Measurements from ENCODE around the gene EIF4A2. TPM values are rescaled to one million over a fixed set of nuclear protein-coding genes. Genes with fewer than 3 reads are reported as not detected.
A peak's percentile ranks its signal among the peaks of the same experiment; 100 is the strongest.
"Not testable (repeated sequence)": the region's sequence is repeated elsewhere in the genome, so short reads cannot be mapped to it uniquely, and the experiment has no call there.

EIF4A2 gene
- total RNA-seq, 1 donor from 2014 or later = 559 TPM

DNA sequence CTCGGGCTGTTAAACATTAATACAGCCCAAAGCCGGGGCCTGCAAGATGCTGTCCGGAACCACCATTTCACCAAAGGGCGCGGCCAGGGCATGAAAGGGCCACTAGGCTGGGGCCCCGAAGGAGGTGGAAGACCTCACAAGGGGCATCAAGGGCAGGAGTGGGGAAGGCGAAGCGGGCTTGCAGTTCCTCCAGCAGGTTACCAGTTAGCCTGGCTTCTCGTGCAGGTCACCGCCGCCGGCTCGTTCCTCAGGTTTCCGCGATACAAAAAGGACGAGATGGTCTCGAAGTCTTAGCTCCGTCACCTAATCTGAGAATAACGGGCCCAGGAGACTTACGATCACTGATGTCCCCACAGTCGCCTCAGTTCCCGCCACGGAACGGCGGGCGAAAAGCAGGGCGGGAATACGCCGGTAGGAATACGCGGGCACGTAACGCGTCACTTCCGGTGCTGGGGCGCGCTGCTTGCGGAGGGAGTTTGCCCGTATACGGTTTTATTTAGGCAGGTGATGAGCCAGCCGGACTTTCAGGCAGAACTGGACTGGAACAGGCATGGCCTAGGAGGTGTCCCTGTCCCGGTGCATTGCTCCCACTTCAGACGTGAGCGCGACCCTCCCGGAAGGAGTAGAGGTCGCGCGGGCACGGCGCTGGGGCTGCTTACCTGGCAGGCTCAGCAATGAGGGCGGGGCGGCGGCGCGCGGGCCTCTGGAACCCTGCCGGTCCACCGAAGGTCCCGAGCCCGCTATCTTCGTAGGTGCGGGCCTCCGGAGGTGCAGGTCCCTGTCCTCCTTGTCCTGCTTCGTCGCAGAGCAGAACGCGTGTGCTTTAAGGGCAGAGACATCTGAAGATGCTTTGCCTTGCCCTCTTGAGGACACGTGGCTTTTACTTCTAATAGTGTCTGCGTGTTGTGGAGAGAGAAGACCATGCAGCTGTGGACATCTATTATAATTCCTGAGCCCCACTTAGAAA lies 23.0 kb downstream of the EIF4A2 start, which contains the start of gene RFC4:
Gene RFC4 (minus strand): TSS at position 394 of the 967 bp plus-strand sequence. CDS start 1,769 bp downstream, outside the sequence.
- TF ChIP-seq, protein P1, sequence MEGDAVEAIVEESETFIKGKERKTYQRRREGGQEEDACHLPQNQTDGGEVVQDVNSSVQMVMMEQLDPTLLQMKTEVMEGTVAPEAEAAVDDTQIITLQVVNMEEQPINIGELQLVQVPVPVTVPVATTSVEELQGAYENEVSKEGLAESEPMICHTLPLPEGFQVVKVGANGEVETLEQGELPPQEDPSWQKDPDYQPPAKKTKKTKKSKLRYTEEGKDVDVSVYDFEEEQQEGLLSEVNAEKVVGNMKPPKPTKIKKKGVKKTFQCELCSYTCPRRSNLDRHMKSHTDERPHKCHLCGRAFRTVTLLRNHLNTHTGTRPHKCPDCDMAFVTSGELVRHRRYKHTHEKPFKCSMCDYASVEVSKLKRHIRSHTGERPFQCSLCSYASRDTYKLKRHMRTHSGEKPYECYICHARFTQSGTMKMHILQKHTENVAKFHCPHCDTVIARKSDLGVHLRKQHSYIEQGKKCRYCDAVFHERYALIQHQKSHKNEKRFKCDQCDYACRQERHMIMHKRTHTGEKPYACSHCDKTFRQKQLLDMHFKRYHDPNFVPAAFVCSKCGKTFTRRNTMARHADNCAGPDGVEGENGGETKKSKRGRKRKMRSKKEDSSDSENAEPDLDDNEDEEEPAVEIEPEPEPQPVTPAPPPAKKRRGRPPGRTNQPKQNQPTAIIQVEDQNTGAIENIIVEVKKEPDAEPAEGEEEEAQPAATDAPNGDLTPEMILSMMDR (IDR thresholded peaks at IDR 0.05; ENCODE audit: unreplicated experiment) = no peak
- H3K27ac Mint-ChIP-seq = peak within 1 kb of the TSS; percentile 90
- H3K27me3 Mint-ChIP-seq (ENCODE audit: low read depth) = no peaks in the 10 kb centered on the region
- peaks cover 4% of the 10 kb centered on the region for H3K36me3 Mint-ChIP-seq
- peaks cover 12% of the 10 kb centered on the region for H3K4me1 Mint-ChIP-seq
- H3K9me3 Mint-ChIP-seq = no peaks in the 10 kb centered on the region
- peak within 1 kb of the TSS; percentile 94 for H3K4me3 Mint-ChIP-seq
- DNase-seq (ENCODE audit: low spot score in 2 of 2, unreplicated experiment in 2 of 2) = peak; percentile 54 to 81

DNA sequence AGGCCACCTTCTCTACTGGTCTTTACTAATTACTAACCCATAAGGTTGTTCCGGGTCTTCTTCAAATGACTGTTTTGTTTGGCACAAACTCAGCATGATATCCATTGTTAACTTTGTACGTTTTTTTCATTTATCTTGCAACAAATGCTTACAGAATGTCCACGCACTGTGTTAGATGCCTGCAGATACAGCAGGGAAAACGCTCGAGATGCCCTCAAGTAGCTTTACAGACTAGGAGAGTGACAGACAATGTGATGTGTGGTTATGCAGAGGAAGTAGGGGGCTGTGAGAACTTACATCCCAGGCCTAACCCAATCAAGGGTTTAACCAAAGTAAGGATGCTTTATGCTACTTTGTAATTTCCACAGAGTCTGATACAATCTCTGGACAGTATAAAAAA lies 23.9 kb downstream of the EIF4A2 start:
- Mint-ChIP-seq H3K27ac (peak overlapping the region; percentile 90), H3K4me1 (peaks cover 12% of the 10 kb centered on the region), H3K4me3 (peak overlapping the region; percentile 94), H3K9me3 (no peaks in the 10 kb centered on the region), H3K36me3 (peaks cover 4% of the 10 kb centered on the region), H3K27me3 (ENCODE audit: low read depth) (peaks cover 2% of the 10 kb centered on the region)
- no peak for DNase-seq (ENCODE audit: low spot score in 2 of 2, unreplicated experiment in 2 of 2)
- TF ChIP-seq, protein P1 (IDR thresholded peaks at IDR 0.05; ENCODE audit: unreplicated experiment) = no peak

DNA sequence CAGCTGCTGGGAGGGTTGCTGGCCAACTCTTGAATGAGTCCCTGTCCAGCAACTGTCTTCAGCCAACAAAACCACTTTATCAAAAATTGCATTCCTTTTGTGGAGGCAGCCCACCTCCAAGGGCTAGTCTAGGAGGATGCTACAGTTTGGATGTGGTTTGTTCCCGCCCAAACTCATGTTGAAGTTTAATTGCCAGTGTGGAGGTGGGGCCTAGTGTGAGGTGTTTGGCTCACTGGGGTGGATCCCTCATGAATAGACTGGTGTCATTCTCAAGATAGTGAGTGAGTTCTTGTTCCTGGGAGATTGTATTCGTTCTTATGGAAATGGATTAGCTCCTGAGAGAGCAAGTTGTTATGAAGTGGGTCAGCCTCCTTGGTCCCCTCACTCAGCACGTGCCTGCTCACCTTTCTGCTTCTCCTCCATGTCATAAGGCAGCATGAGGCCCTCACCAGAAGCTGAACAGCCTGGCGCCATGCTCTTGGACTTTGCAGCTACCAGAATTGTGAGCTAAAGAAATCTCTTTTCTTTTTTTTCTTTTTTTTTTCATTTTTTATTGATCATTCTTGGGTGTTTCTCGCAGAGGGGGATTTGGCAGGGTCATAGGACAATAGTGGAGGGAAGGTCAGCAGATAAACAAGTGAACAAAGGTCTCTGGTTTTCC lies 27.1 kb downstream of the EIF4A2 start:
- no peak overlapping the region for H3K27ac Mint-ChIP-seq
- TF ChIP-seq, protein P1 (IDR thresholded peaks at IDR 0.05; ENCODE audit: unreplicated experiment) = no peak
- peaks cover 4% of the 10 kb centered on the region for H3K27me3 Mint-ChIP-seq (ENCODE audit: low read depth)
- H3K4me3 Mint-ChIP-seq = no peak overlapping the region
- H3K9me3 Mint-ChIP-seq = no peaks in the 10 kb centered on the region
- H3K36me3 Mint-ChIP-seq = no peaks in the 10 kb centered on the region
- peaks cover 10% of the 10 kb centered on the region for H3K4me1 Mint-ChIP-seq
- no peak for DNase-seq (ENCODE audit: low spot score in 2 of 2, unreplicated experiment in 2 of 2)

DNA sequence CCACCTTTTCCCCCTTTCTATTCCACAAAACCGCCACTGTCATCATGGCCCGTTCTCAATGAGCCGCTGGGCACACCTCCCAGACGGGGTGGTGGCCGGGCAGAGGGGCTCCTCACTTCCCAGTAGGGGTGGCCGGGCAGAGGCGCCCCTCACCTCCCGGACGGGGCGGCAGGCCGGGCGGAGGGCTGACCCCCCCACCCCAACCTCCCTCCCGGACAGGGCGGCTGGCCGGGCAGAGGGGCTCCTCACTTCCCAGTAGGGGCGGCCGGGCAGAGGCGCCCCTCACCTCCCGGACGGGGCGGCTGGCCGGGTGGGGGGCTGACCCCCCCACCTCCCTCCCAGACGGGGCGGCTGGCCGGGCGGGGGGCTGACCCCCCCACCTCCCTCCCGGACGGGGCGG lies 27.9 kb downstream of the EIF4A2 start:
- not testable (repeated sequence) for H3K36me3 Mint-ChIP-seq; H3K9me3 Mint-ChIP-seq; H3K4me3 Mint-ChIP-seq; H3K27me3 Mint-ChIP-seq (ENCODE audit: low read depth); H3K27ac Mint-ChIP-seq; H3K4me1 Mint-ChIP-seq; DNase-seq (ENCODE audit: low spot score in 2 of 2, unreplicated experiment in 2 of 2)

DNA sequence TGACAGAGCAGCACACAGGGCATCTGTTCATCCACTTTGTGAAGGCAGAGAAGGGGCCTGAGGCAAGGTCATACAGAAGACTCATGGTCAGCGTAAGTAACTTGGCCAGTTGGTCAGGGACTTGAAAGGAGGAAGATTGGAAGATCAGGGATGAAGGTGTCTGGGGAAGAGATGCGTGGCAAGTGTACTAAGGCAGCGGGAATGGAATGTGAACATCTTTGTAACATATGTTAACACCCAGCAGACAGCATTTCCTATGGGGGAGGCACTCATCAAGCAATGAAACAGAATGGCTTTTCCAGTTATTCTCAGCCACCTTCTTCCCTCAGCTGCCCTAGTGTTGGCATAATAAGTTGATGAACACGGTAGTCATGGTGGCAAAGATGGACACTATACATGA lies 30.7 kb downstream of the EIF4A2 start:
- TF ChIP-seq, protein P1 (IDR thresholded peaks at IDR 0.05; ENCODE audit: unreplicated experiment) = no peak
- no peak for DNase-seq (ENCODE audit: low spot score in 2 of 2, unreplicated experiment in 2 of 2)
- Mint-ChIP-seq H3K4me1 (no peaks in the 10 kb centered on the region), H3K36me3 (no peaks in the 10 kb centered on the region), H3K27ac (no peak overlapping the region), H3K4me3 (no peak overlapping the region), H3K27me3 (ENCODE audit: low read depth) (peaks cover 4% of the 10 kb centered on the region), H3K9me3 (no peaks in the 10 kb centered on the region)

DNA sequence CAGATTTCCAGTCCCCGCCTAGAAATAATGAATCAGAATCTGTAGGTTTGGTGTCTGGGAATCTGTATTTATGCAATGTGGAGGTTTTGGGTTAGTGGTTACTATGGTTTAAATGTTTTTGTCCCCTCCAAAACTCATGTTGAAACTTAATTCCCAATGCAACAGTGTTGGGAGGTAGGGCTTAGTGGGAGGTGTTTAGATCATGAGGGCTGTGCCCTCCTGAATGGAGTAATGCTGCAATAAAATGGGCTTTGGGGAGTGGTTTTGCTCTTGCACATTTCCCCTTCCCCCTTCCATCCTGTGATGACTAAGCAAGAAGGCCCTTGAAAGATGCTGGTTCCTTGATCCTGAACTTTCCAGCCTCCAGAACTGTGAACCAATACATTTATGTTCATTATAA lies 32.1 kb downstream of the EIF4A2 start:
- peaks cover 4% of the 10 kb centered on the region for H3K27me3 Mint-ChIP-seq (ENCODE audit: low read depth)

More for the DNA sequence above, 32.1 kb downstream of the EIF4A2 start:
- Mint-ChIP-seq H3K4me3 (no peak overlapping the region), H3K27ac (no peak overlapping the region), H3K4me1 (no peaks in the 10 kb centered on the region), H3K36me3 (no peaks in the 10 kb centered on the region), H3K9me3 (no peaks in the 10 kb centered on the region)
- TF ChIP-seq, protein P1 (IDR thresholded peaks at IDR 0.05; ENCODE audit: unreplicated experiment) = no peak
- DNase-seq (ENCODE audit: low spot score in 2 of 2, unreplicated experiment in 2 of 2) = no peak

Measured in mesothelial cell of epicardium (in vitro differentiated cells).